CD14-positive monocyte (primary cell): ENCODE measurements around the gene ADCY2. TPM values are rescaled to one million over a fixed set of nuclear protein-coding genes. Genes with fewer than 3 reads are reported as not detected.

Source experiments
- DNase-seq, 3 donors: peaks; one replicate each; pipeline ENCODE4 v3.0.0-alpha.2; 2011 to 2022
- H2AFZ ChIP-seq: 2 replicates; pipeline ENCODE4 v1.6.0; 2012; ENCODE audit warnings: mild to moderate bottlenecking, low read depth, low read length, inconsistent platforms; ENCODE audit not compliant: insufficient read depth, poor library complexity, severe bottlenecking
- H3K27ac ChIP-seq, 2 donors: 1 replicate in 1 of 2; 2 replicates in 1 of 2; pipeline ENCODE4 v1.5.1; 2012 to 2013; ENCODE audit warnings: low read length in 2 of 2, control low read depth in 1 of 2, inconsistent platforms in 1 of 2, low read depth in 1 of 2, mild to moderate bottlenecking in 1 of 2
- H3K27me3 ChIP-seq, 2 donors: one replicate each; pipeline versions ENCODE4 v1.6.0 to v1.6.1; 2011 to 2013; ENCODE audit warnings: low read length in 2 of 2; ENCODE audit not compliant: control insufficient read depth in 2 of 2, insufficient read depth in 2 of 2
- H3K36me3 ChIP-seq, 2 donors: replicated peaks in 1 of 2; 1 replicate in 1 of 2; 2 replicates in 1 of 2; pipeline versions ENCODE4 v1.5.1 to v1.6.1; 2012 to 2013; ENCODE audit warnings: low read length in 2 of 2, control low read depth in 1 of 2, inconsistent platforms in 1 of 2, mild to moderate bottlenecking in 1 of 2; ENCODE audit not compliant: insufficient read depth in 2 of 2, control insufficient read depth in 1 of 2
- H3K4me1 ChIP-seq, 2 donors: 1 replicate in 1 of 2; 2 replicates in 1 of 2; pipeline versions ENCODE4 v1.5.1 to v1.6.1; 2012 to 2013; ENCODE audit warnings: low read length in 2 of 2, control low read depth in 1 of 2, inconsistent platforms in 1 of 2, mild to moderate bottlenecking in 1 of 2, moderate library complexity in 1 of 2; ENCODE audit not compliant: insufficient read depth in 2 of 2, control insufficient read depth in 1 of 2
- H3K4me2 ChIP-seq: replicated peaks from 2 replicates; pipeline ENCODE3; 2012; ENCODE audit warnings: low read length, moderate library complexity, mild to moderate bottlenecking; ENCODE audit not compliant: poor library complexity, severe bottlenecking; ENCODE audit errors: extremely low read depth
- H3K4me3 ChIP-seq, 3 experiments: fragments of 200-600 bp in 1 of 3; sonication (generic) in 1 of 3; replicated peaks in 1 of 3; 1 replicate in 2 of 3; 2 replicates in 1 of 3; pipeline ENCODE4 v1.5.1; 2011 to 2013; ENCODE audit warnings: low read length in 3 of 3, mild to moderate bottlenecking in 3 of 3, control low read depth in 2 of 3, low read depth in 2 of 3, inconsistent platforms in 1 of 3, moderate library complexity in 1 of 3
- H3K79me2 ChIP-seq: 2 replicates; pipeline ENCODE4 v1.6.0; 2012; ENCODE audit warnings: mild to moderate bottlenecking, control low read depth, inconsistent platforms, low read length, moderate library complexity; ENCODE audit not compliant: insufficient read depth
- H3K9ac ChIP-seq: 2 replicates; pipeline ENCODE4 v1.6.0; 2017; ENCODE audit warnings: low read length, mild to moderate bottlenecking; ENCODE audit not compliant: insufficient read depth, poor library complexity, severe bottlenecking
- H3K9me3 ChIP-seq, 2 donors: replicated peaks in 1 of 2; 1 replicate in 1 of 2; 2 replicates in 1 of 2; pipeline versions ENCODE4 v1.5.1 to v1.6.1; 2012 to 2013; ENCODE audit warnings: low read length in 2 of 2, control low read depth in 1 of 2; ENCODE audit not compliant: control insufficient read depth in 1 of 2, insufficient read depth in 1 of 2
- H4K20me1 ChIP-seq: 2 replicates; pipeline ENCODE4 v1.6.0; 2012; ENCODE audit warnings: mild to moderate bottlenecking, low read length, control low read depth, moderate library complexity; ENCODE audit not compliant: insufficient read depth
- H3K27ac Mint-ChIP-seq, 7 donors: one replicate each; pipeline ENCODE4 v1.8.0; 2020; ENCODE audit warnings: mild to moderate bottlenecking in 7 of 7, mixed read lengths in 7 of 7, moderate library complexity in 6 of 7, inconsistent platforms in 2 of 7
- H3K27me3 Mint-ChIP-seq, 3 donors: one replicate each; pipeline ENCODE4 v1.8.0; 2021 to 2022; ENCODE audit warnings: low read depth in 3 of 3, mild to moderate bottlenecking in 3 of 3, mixed read lengths in 3 of 3, moderate library complexity in 3 of 3, inconsistent platforms in 1 of 3
- H3K36me3 Mint-ChIP-seq, 2 donors: one replicate each; pipeline ENCODE4 v1.8.0; 2020; ENCODE audit warnings: mixed read lengths in 2 of 2, inconsistent platforms in 1 of 2, mild to moderate bottlenecking in 1 of 2
- H3K4me1 Mint-ChIP-seq: one replicate; pipeline ENCODE4 v1.8.0; 2020; ENCODE audit warnings: mild to moderate bottlenecking, mixed read lengths
- H3K4me3 Mint-ChIP-seq, 2 donors: one replicate each; pipeline ENCODE4 v1.8.0; 2020; ENCODE audit warnings: mild to moderate bottlenecking in 2 of 2, mixed read lengths in 2 of 2, moderate library complexity in 1 of 2
- H3K9me3 Mint-ChIP-seq, 7 donors: one replicate each; pipeline ENCODE4 v1.8.0; 2020 to 2022; ENCODE audit warnings: mixed read lengths in 7 of 7, mild to moderate bottlenecking in 6 of 7, moderate library complexity in 6 of 7, inconsistent platforms in 2 of 7
- WGBS: methylation state at CpG from one replicate; pipeline ENCODE4 v1.1.5; 2013; ENCODE audit warnings: missing lambda C conversion rate; ENCODE audit not compliant: insufficient coverage; 5-methylcytosine and 5-hydroxymethylcytosine counted together
- intact Hi-C, 2 donors: fragments of 100-400 bp; cut with micrococcal nuclease; formaldehyde crosslinking; loops; one replicate each; pipeline versions ENCODE4 v1.15.0 to v1.15.1; 2023
- polyA plus RNA-seq, 3 donors: library from polyadenylated mRNA; depleted of rRNA in 1 of 3; unstranded in 2 of 3; stranded (reverse) in 1 of 3; fragments of 300-500 nt in 2 of 3; fragments of >200 nt in 1 of 3; fragmentation: Illumina TruSeq in 2 of 3; gene quantifications; 1 replicate in 2 of 3; 2 replicates in 1 of 3; pipeline ENCODE4 v1.2.3, GENCODE V29; 2012 to 2021
- TF ChIP-seq, protein P1 (sequence below): fragments of 200-600 bp; IDR thresholded peaks from one replicate; pipeline ENCODE4 v1.8.0; 2022; ENCODE audit warnings: antibody characterized with exemption, mild to moderate bottlenecking

Gene ADCY2
- polyA plus RNA-seq, 3 donors: not detected

DNA sequence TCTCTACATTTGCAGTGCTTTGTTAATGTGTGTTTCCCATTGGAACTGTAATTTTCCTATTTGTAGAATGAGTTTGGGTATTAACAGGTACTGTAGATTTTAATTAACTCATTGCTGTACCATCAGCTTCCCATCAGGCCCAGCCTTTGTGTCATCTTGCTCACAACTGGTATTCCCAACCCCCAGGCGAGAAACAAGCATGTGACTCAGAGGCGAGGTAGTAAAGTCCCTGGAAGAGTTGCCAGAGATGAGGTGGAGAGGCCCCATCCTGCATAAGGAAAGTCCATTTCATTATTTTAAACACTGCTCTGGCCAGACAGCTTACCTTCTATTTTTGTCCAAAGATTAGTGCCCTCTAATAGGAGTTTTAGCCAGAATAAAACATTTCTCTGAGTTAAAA is 29.9 kb downstream of the ADCY2 start:
- Histone ChIP-seq H2AFZ (no peak overlapping the region), H3K36me3 (no peaks in the 10 kb centered on the region), H3K27ac (no peak overlapping the region), H4K20me1 (no peaks in the 10 kb centered on the region), H3K4me1 (no peaks in the 10 kb centered on the region), H3K9me3 (no peaks in the 10 kb centered on the region), H3K79me2 (no peaks in the 10 kb centered on the region), H3K4me3 (no peak overlapping the region), H3K4me2 (no peak overlapping the region), H3K9ac (no peak overlapping the region), H3K27me3 (peaks cover 0 to 4% of the 10 kb centered on the region in 2 donors)
- Mint-ChIP-seq H3K4me3 (no peak overlapping the region), H3K36me3 (no peaks in the 10 kb centered on the region), H3K9me3 (peaks cover 0 to 5% (median 0%) of the 10 kb centered on the region in 7 donors), H3K4me1 (no peaks in the 10 kb centered on the region), H3K27ac (no peak overlapping the region), H3K27me3 (peaks cover 0 to 5% (median 3%) of the 10 kb centered on the region in 3 donors)
- DNase-seq: no peak
- TF ChIP-seq, protein P1, sequence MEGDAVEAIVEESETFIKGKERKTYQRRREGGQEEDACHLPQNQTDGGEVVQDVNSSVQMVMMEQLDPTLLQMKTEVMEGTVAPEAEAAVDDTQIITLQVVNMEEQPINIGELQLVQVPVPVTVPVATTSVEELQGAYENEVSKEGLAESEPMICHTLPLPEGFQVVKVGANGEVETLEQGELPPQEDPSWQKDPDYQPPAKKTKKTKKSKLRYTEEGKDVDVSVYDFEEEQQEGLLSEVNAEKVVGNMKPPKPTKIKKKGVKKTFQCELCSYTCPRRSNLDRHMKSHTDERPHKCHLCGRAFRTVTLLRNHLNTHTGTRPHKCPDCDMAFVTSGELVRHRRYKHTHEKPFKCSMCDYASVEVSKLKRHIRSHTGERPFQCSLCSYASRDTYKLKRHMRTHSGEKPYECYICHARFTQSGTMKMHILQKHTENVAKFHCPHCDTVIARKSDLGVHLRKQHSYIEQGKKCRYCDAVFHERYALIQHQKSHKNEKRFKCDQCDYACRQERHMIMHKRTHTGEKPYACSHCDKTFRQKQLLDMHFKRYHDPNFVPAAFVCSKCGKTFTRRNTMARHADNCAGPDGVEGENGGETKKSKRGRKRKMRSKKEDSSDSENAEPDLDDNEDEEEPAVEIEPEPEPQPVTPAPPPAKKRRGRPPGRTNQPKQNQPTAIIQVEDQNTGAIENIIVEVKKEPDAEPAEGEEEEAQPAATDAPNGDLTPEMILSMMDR: no peak
- WGBS: no CpG with 5 or more reads among the region's 2 CpGs
- intact Hi-C loops: no loop called here

GRCh38 chr5:7426284-7426683 is 30.3 kb downstream of the ADCY2 start:
- Mint-ChIP-seq H3K27me3 (peaks cover 0 to 2% (median 1%) of the 10 kb centered on the region in 3 donors), H3K36me3 (no peaks in the 10 kb centered on the region), H3K4me3 (no peak overlapping the region), H3K4me1 (no peaks in the 10 kb centered on the region), H3K9me3 (peaks cover 0 to 5% (median 0%) of the 10 kb centered on the region in 7 donors), H3K27ac (no peak overlapping the region)
- H3K4me1 ChIP-seq: no peaks in the 10 kb centered on the region
- WGBS: 100% methylated on average over 2 of the region's 4 CpGs
- intact Hi-C loops: no loop called here
- H3K27ac ChIP-seq: no peak overlapping the region
- no peak for DNase-seq
- H3K9me3 ChIP-seq: no peaks in the 10 kb centered on the region
- H3K9ac ChIP-seq: no peak overlapping the region
- no peaks in the 10 kb centered on the region for H3K79me2 ChIP-seq
- H3K4me3 ChIP-seq: no peak overlapping the region
- H4K20me1 ChIP-seq: no peaks in the 10 kb centered on the region
- TF ChIP-seq, protein P1: no peak
- H2AFZ ChIP-seq: no peak overlapping the region
- no peak overlapping the region for H3K4me2 ChIP-seq
- H3K27me3 ChIP-seq: no peaks in the 10 kb centered on the region
- no peaks in the 10 kb centered on the region for H3K36me3 ChIP-seq
